ENCODE data around the gene AFAP1.

The AFAP1 gene

GRCh38 chr4:7959078-7959477, 19.4 kb upstream of the AFAP1 start:
- no peak overlapping the region for H3K27ac ChIP-seq
- no peaks in the 10 kb centered on the region for H3K36me3 ChIP-seq
- no peak overlapping the region for H3K4me3 ChIP-seq
- peaks cover 0 to 23% (median 19%) of the 10 kb centered on the region in 4 donors for H3K4me1 ChIP-seq
- no peak for TF ChIP-seq CTCF (IDR thresholded peaks at IDR 0.05)
- no peaks in the 10 kb centered on the region for H3K9me3 ChIP-seq
- intact Hi-C loops (cut with DNase I; ENCODE audit: low total_unique reads): no loop called here
- no peak for DNase-seq
- no peaks in the 10 kb centered on the region for H3K27me3 ChIP-seq

- Histone ChIP-seq H3K27me3 (no peaks in the 10 kb centered on the region), H3K4me3 (no peak overlapping the region), H3K36me3 (no peaks in the 10 kb centered on the region), H3K4me1 (peaks cover 0 to 23% (median 19%) of the 10 kb centered on the region in 4 donors), H3K9me3 (no peaks in the 10 kb centered on the region), H3K27ac (no peak overlapping the region)
- no peak for TF ChIP-seq CTCF (IDR thresholded peaks at IDR 0.05)
- intact Hi-C loops (cut with DNase I; ENCODE audit: low total_unique reads): no loop called here
- no peak for DNase-seq
Measured at GRCh38 chr4:7956934-7957656, 17.4 kb upstream of the AFAP1 start.

- Histone ChIP-seq H3K4me1 (peaks cover 0 to 18% (median 15%) of the 10 kb centered on the region in 4 donors), H3K27me3 (no peaks in the 10 kb centered on the region), H3K27ac (no peak overlapping the region), H3K9me3 (no peaks in the 10 kb centered on the region), H3K4me3 (no peak overlapping the region), H3K36me3 (no peaks in the 10 kb centered on the region)
- DNase-seq: peak in 1 of 2 donors; percentile 40
- no peak for TF ChIP-seq CTCF (IDR thresholded peaks at IDR 0.05)
- intact Hi-C loops (cut with DNase I; ENCODE audit: low total_unique reads): no loop called here
Measured at GRCh38 chr4:7956270-7956808, 16.7 kb upstream of the AFAP1 start.

- Histone ChIP-seq H3K36me3 (no peaks in the 10 kb centered on the region), H3K4me1 (peaks cover 0 to 9% (median 6%) of the 10 kb centered on the region in 4 donors), H3K27me3 (no peaks in the 10 kb centered on the region), H3K9me3 (no peaks in the 10 kb centered on the region), H3K27ac (no peak overlapping the region), H3K4me3 (no peak overlapping the region)
- intact Hi-C loops (cut with DNase I; ENCODE audit: low total_unique reads): no loop called here
- no peak for TF ChIP-seq CTCF (IDR thresholded peaks at IDR 0.05)
- no peak for DNase-seq
Measured at GRCh38 chr4:7955393-7955792, 15.7 kb upstream of the AFAP1 start.

GRCh38 chr4:7952615-7953014, 13.0 kb upstream of the AFAP1 start:
- H3K27ac ChIP-seq: no peak overlapping the region
- no peaks in the 10 kb centered on the region for H3K9me3 ChIP-seq
- no peak for TF ChIP-seq CTCF (IDR thresholded peaks at IDR 0.05)
- intact Hi-C loops (cut with DNase I; ENCODE audit: low total_unique reads): no loop called here
- no peak for DNase-seq
- no peaks in the 10 kb centered on the region for H3K36me3 ChIP-seq
- no peak overlapping the region for H3K4me3 ChIP-seq
- no peaks in the 10 kb centered on the region for H3K27me3 ChIP-seq
- H3K4me1 ChIP-seq: peaks cover 0 to 5% (median 0%) of the 10 kb centered on the region in 4 donors
